HG02571 (cell line): ENCODE data around the gene MYOM1.

Experiments used
- ATAC-seq: cut with Tn5 transposase; IDR thresholded peaks from one replicate; pipeline ENCODE4 v1.9.1; 2021; ENCODE audit warnings: mild to moderate bottlenecking, moderate library complexity; ENCODE audit not compliant: unreplicated experiment

The MYOM1 gene

GRCh38 chr18:3190610-3191009 is 29.2 kb downstream of the MYOM1 start:
- no peak for ATAC-seq

- no peak for ATAC-seq
Measured at GRCh38 chr18:3189884-3190283, 29.9 kb downstream of the MYOM1 start.

- no peak for ATAC-seq
Measured at GRCh38 chr18:3186678-3187658, 32.8 kb downstream of the MYOM1 start.

- no peak for ATAC-seq
Measured at GRCh38 chr18:3184275-3184963, 35.3 kb downstream of the MYOM1 start.

GRCh38 chr18:3183103-3183717 is 36.6 kb downstream of the MYOM1 start:
- ATAC-seq: no peak

- ATAC-seq: no peak
Measured at GRCh38 chr18:3180325-3180724, 39.4 kb downstream of the MYOM1 start.

GRCh38 chr18:3179430-3180089 is 40.2 kb downstream of the MYOM1 start:
- peak; percentile 47 for ATAC-seq

GRCh38 chr18:3177902-3178687 is 41.7 kb downstream of the MYOM1 start:
- peak; percentile 85 for ATAC-seq

GRCh38 chr18:3175195-3175758 is 44.5 kb downstream of the MYOM1 start:
- ATAC-seq: no peak

GRCh38 chr18:3172097-3172496 is 47.7 kb downstream of the MYOM1 start:
- ATAC-seq: no peak

- ATAC-seq: no peak
Measured at GRCh38 chr18:3171631-3172030, 48.1 kb downstream of the MYOM1 start.

GRCh38 chr18:3170441-3171161 is 49.2 kb downstream of the MYOM1 start:
- no peak for ATAC-seq

GRCh38 chr18:3164381-3164780 is 55.4 kb downstream of the MYOM1 start:
- no peak for ATAC-seq

GRCh38 chr18:3163968-3164367 is 55.8 kb downstream of the MYOM1 start:
- ATAC-seq: no peak

- no peak for ATAC-seq
Measured at GRCh38 chr18:3162181-3162580, 57.6 kb downstream of the MYOM1 start.

- no peak for ATAC-seq
Measured at GRCh38 chr18:3159830-3160229, 59.9 kb downstream of the MYOM1 start.

GRCh38 chr18:3157606-3158005 is 62.2 kb downstream of the MYOM1 start:
- ATAC-seq: no peak

- no peak for ATAC-seq
Measured at GRCh38 chr18:3157086-3157485, 62.7 kb downstream of the MYOM1 start.

- no peak for ATAC-seq
Measured at GRCh38 chr18:3156325-3156640, 63.5 kb downstream of the MYOM1 start.
